Measurements from ENCODE around the gene NSMCE4A. TPM values are rescaled to one million over a fixed set of nuclear protein-coding genes. Genes with fewer than 3 reads are reported as not detected.

The NSMCE4A gene
- total and polyA plus RNA-seq, 2 of the 4 experiments (the other 2 are of a cell fraction), result 13.4 to 33.2 TPM

DNA sequence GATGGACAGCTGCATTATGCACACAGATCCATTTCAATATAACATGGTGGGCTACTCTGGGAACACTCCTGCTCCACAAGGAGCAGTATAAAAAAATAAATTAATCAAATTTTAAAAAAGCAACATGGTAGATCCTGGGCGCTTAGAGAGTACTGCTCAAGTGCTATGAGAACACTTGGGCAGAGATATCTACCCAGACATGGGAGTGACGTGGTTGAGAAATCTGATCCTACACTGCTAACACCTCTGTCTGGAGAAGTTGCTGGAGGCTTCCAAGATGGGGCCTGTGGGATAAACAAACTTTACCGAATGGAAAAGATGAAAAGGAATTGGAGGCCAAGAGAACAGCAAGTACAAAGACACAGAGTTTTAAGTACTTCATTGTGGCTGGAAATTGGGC is 9.0 kb downstream of the NSMCE4A start:
- no peak overlapping the region for H3K9ac ChIP-seq (ENCODE audit: low read depth, low read length)
- DNase-seq (no peak), ATAC-seq (ENCODE audit: low read depth) (no peak)
- POLR2A ChIA-PET (ENCODE audit: unreplicated experiment), result no interaction called here
- H3K79me1 ChIP-seq (ENCODE audit: low read depth in 1 of 2, low read length in 2 of 2), result no peaks in the 10 kb centered on the region; a peak in 1 of 4 replicates
- intact Hi-C loops (cut with micrococcal nuclease), result no loop called here
- no peak overlapping the region for H3K18ac ChIP-seq (ENCODE audit: low read depth, low read length)
- TF ChIP-seq BHLHE40 (IDR thresholded peaks at IDR 0.05; ENCODE audit: low read depth, low read length), result no peak
- H2AK5ac ChIP-seq (ENCODE audit: low read depth, low read length), result no peak overlapping the region
- no peak overlapping the region for H3K27ac ChIP-seq (ENCODE audit: insufficient read depth, low read length)
- no peaks in the 10 kb centered on the region for H3K27me3 ChIP-seq (ENCODE audit: control insufficient read depth, insufficient read depth, low read length)
- H3K36me3 ChIP-seq (ENCODE audit: control insufficient read depth, insufficient read depth, low read length), result peaks cover 16% of the 10 kb centered on the region
- no peak overlapping the region for H3K14ac ChIP-seq (replicated peaks; ENCODE audit: low read depth, low read length)
- no peaks in the 10 kb centered on the region for H3K9me1 ChIP-seq (ENCODE audit: insufficient read depth, low read length)
- H4K8ac ChIP-seq (ENCODE audit: low read depth in 2 of 2, low read length in 2 of 2), result no peak overlapping the region
- H4K5ac ChIP-seq (ENCODE audit: low read depth, low read length), result no peak overlapping the region
- H3K4me2 ChIP-seq (ENCODE audit: low read depth, low read length), result no peak overlapping the region
- no TSS peak for BruUV-seq (replicated peaks)
- in situ Hi-C loops (cut with MboI; ENCODE audit: low sequenced_read_pairs), result no loop called here
- no peak overlapping the region for H2AFZ ChIP-seq (replicated peaks; ENCODE audit: low read length, poor library complexity)
- H2BK20ac ChIP-seq (ENCODE audit: low read depth, low read length), result no peak overlapping the region
- H3K4ac ChIP-seq (ENCODE audit: low read depth, low read length), result no peak overlapping the region
- no peak overlapping the region for H3K4me3 ChIP-seq (ENCODE audit: insufficient read depth, low read depth, low read length)
- no peak overlapping the region for H4K91ac ChIP-seq (ENCODE audit: insufficient read depth, low read depth, low read length)
- WGBS, 2 experiments (ENCODE audit: extremely low coverage in 2 of 2, insufficient read length in 1 of 2), result no CpG with 5 or more reads among the region's 3 CpGs
- no peak overlapping the region for H2BK15ac ChIP-seq (ENCODE audit: low read depth, low read length)
- dilution Hi-C loops (cut with HindIII; ENCODE audit: low sequenced_read_pairs, unreplicated experiment), result no loop called here
- H3K56ac ChIP-seq (ENCODE audit: extremely low read depth, insufficient read depth, low read length), result no peak overlapping the region
- CTCF ChIA-PET, result no interaction called here
- no peaks in the 10 kb centered on the region for H3K4me1 ChIP-seq (ENCODE audit: control insufficient read depth, insufficient read depth, low read length)
- H3K9me3 ChIP-seq (ENCODE audit: control insufficient read depth, insufficient read depth, low read length), result no peaks in the 10 kb centered on the region
- no peak overlapping the region for H3K23ac ChIP-seq (ENCODE audit: low read depth, low read length)
- no peak overlapping the region for H2AK9ac ChIP-seq (replicated peaks; ENCODE audit: low read depth, low read length, poor library complexity)
- no peaks in the 10 kb centered on the region for H4K20me1 ChIP-seq (ENCODE audit: insufficient read depth, low read length)
- H2BK120ac ChIP-seq (ENCODE audit: low read depth, low read length), result no peak overlapping the region
- no peak overlapping the region for H2BK5ac ChIP-seq (ENCODE audit: low read depth, low read length, poor library complexity, severe bottlenecking)

Data from IMR-90 (cell line).